Pons (tissue), 1 donor: ENCODE measurements around the gene ABCA13.

Source experiments
- DNase-seq: peaks from one replicate; pipeline ENCODE4 v3.0.0-alpha.2; 2016; ENCODE audit warnings: low spot score

Gene ABCA13

GRCh38 chr7:48242846-48243245 lies 71.6 kb downstream of the ABCA13 start:
- DNase-seq, result no peak

DNA sequence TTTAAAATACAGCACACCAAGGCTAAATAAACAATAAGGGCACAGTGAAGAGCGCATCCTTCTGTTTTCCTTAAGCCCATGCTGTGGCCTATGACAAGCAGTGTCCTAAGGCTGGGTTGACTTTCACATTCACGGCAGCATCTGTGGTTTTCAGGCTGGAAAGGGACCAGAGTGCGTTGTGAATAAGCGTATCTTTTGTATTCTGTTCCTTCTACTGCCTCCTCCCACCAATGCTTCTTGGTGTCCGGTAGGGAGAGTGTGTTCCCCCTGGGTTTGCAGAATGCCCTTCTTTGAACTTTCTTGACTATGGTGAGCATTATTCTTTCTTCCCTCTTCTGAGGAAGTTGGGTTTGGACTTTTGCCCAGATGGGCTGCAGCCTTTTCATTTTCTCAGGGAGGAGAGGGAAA lies 73.6 kb downstream of the ABCA13 start:
- peak; percentile 78 for DNase-seq

DNA sequence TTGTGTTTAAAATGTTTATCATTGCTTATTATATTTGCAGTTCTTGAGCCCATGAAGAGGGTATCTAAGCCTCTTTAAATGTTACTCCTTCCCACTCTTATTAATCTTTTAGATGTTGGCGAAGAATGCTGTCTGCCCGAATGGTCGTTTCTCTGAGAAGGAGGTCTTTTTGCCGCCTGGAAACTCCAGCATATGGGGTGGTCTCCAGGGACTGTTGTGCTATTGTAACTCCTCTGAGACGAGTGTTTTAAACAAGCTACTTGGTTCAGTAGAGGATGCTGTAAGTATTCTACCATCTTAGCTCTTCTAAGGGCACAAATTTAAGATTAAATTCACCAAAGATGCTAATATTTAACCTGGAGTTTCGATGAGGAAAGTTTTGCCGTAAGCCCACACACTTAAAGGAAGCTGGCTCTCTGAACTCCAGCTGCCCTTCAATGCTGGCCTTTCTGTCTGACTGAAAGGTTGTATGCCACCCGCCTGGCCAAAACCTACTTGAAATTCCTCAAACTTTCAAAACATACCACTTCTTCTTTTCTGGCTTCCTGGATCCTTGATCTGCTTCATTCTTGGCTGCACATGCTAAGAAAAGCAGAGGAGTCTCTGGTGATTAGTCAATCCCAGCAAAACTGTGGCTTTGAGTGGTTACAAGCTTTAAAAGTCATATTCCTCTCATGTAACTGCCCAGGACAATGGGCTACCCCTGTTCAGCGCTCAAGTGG lies 74.7 kb downstream of the ABCA13 start:
- DNase-seq, result peak; percentile 52

- DNase-seq, result no peak
Measured at GRCh38 chr7:48249166-48249565, 77.9 kb downstream of the ABCA13 start.

DNA sequence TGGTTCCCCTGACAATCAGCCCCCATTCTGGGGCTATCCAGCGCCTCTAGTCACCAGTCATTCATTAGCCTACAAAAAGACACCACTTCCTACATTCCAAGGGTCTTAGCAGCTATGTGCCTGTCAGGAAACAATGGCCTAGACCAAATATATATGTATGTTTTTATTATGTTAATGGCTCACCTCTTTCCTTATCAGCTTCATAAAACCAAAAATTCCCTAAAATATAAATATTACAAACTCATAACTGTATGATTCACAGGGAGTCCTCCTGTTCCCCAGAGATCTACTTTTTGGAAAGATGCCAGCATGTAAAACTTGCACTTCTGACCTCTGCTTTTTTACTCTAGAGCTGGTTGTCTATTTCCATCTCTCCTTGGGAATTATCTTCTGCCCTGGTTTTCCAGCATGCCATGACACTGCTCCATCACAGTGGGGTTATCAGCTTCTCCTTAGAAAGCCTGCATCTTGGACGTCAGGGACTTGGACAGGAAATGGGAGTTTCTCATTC lies 79.2 kb downstream of the ABCA13 start:
- no peak for DNase-seq

DNA sequence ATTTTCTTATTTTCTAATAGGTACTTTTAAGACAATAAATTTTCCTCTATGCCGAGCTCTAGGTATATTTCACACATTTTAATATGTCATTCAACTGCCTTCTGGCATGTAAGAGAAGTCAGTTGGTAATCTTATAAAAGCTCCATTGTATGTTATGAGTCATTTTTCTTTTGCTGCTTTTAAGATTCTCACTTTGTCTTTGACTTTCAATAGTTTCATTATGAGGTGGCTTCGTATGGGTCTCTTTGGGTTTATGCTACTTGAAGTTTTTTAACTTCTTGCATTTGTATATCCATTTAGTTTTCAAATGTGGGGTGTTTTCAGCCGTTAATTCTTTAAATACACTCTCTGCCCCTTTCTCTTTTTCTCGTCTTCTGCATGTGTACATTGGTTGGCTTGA lies 80.5 kb downstream of the ABCA13 start:
- DNase-seq, result no peak

GRCh38 chr7:48252995-48253394 lies 81.7 kb downstream of the ABCA13 start:
- no peak for DNase-seq

GRCh38 chr7:48255046-48255445 lies 83.8 kb downstream of the ABCA13 start:
- no peak for DNase-seq

- no peak for DNase-seq
Measured at GRCh38 chr7:48259463-48260280, 88.4 kb downstream of the ABCA13 start.

DNA sequence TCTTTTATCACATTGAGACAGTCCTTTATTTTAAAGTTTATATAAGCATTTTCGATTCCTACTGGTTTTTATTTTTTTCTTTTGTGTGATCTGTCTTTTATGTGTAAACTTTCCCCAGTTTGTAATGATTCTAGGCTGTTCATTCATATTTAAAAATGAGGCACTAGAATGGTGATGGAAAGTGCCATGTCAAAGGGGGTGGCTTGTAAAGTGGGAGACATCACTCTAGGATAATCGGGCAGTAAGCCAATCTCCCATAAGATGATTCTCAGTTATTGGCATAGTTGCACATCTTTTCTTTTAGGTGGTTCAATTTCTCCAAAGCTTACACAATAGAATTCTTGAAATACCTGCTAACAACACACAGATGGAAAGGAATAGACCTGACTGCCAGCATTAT lies 90.4 kb downstream of the ABCA13 start:
- DNase-seq, result no peak

DNA sequence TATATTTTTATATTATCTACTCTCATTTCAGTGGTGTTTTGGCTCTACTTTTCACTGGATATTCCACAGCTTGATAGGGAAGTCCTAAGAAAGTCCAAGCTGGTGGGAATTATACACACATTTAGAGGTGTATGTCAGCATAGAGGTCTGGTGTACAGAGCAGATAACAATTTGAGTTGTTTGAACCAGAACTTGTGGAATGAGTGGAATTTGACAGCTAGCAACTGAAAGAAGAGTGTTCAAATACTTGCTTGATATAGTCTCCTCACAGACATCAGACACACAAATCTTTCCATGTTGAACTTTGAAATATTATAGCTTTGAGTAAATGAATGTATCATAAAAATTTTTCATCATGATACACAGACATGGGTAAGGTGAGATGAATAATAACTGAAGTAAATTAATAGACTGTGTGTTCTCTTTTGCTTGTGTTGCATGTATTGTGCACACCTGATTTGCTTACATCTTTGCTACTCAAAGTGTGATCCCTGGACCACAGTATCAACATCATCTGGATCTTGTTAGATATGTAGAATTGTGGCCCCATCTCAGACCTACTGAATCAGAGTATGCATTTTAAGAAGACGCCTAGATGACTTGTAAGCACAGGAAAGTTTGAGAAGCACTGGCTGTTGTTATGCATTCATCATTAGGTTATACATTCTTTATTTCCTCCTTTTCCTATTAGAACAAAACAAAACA lies 91.5 kb downstream of the ABCA13 start:
- no peak for DNase-seq

GRCh38 chr7:48263311-48263650 lies 92.0 kb downstream of the ABCA13 start:
- DNase-seq, result no peak

GRCh38 chr7:48269066-48269465 lies 97.8 kb downstream of the ABCA13 start:
- no peak for DNase-seq

DNA sequence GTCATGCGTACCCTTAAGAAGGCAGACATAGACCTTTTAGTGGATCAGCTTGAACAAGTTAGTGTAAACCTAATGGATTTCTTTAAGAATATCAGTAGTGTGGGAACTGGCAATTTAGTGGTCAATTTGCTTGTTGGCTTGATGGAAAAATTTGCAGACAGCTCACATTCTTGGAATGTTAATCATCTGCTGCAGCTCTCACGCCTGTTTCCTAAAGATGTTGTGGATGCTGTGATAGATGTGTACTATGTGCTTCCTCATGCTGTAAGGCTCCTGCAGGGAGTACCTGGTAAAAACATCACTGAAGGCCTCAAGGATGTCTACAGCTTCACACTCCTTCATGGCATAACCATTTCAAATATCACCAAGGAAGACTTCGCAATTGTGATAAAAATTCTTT lies 103.4 kb downstream of the ABCA13 start:
- DNase-seq, result no peak

GRCh38 chr7:48279420-48279819 lies 108.2 kb downstream of the ABCA13 start:
- no peak for DNase-seq

- DNase-seq, result no peak
Measured at GRCh38 chr7:48280100-48280499, 108.8 kb downstream of the ABCA13 start.

DNA sequence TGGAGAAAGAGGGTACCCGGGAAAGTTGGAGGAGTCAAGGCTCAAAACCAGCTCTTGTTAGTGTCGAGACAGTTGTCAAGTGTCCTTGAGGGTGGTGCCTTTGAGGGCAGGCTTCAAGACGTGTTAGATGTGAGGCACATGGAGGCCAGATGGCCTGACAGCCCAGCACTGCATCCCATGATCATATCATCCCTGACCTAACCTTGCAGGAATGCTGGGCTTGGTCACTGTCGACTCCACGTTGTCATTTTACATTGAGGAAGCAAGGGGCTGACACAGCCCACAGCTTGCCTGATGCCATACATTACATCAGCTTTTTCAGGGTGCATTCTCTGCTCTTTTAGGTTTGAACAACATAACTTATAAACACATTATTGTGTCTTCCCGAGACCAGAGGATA lies 114.1 kb downstream of the ABCA13 start:
- DNase-seq, result no peak

- DNase-seq, result no peak
Measured at GRCh38 chr7:48286836-48287235, 115.6 kb downstream of the ABCA13 start.

DNA sequence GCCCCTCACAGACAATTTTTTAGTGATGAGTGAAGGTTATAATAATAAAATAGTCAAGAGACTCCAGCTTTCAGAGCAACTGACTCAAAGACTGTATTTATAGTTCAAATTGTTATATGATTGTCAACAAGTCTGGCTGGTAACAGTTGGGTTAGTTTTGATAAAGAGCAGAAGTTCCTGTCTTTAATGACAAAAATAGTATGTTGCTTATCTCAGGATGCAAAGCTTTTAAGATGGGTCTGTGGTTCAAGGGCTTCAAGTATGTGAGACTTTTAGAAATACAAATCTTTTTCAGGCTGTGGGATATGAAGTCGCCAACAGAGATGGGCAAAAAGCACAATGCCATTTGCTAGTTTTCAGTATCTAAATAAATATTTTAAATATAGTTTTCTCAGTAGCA lies 118.4 kb downstream of the ABCA13 start:
- DNase-seq, result no peak

GRCh38 chr7:48292949-48293348 lies 121.7 kb downstream of the ABCA13 start:
- DNase-seq, result no peak

DNA sequence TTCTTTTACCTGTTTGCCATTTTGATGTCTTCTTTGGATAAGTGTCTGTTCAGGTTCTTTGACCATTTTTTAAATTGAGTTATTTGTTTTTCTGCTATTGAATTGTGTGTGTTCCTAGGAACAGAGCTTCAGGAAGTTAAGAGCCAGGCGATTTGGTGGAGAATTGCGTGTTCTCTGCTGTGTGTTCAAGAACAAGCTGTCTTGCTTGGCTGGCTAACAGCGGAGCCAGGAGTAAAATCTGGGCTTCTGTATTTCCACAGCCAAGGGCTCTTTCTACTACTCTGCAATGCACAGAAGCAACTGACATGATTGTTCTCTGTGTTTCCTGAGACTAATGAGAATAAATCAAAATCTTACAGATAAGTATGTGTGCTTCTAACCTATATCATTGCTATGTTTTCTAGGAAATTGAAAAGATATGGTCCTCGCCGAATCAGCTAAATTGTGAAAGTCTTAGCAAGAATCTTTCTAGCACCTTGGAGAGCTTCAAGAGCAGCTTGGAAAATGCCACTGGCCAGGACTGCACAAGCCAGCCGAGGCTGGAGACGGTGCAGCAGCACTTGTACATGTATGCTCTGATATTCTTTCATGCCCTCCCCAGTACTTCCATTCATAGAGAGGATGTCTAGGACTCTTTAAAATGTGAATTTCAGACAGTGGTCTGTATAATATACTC lies 124.2 kb downstream of the ABCA13 start:
- DNase-seq, result no peak

- no peak for DNase-seq
Measured at GRCh38 chr7:48296966-48297365, 125.7 kb downstream of the ABCA13 start.
